IgD-negative memory B cell (primary cell): ENCODE measurements around the gene MED8. TPM values are rescaled to one million over a fixed set of nuclear protein-coding genes. Genes with fewer than 3 reads are reported as not detected.
"Not testable (repeated sequence)": the region's sequence is repeated elsewhere in the genome, so short reads cannot be mapped to it uniquely, and the experiment has no call there.

Experiments
- H3K27ac Mint-ChIP-seq, 3 donors: one replicate each; pipeline ENCODE4 v1.8.0; 2020 to 2022; ENCODE audit warnings: mild to moderate bottlenecking in 3 of 3, mixed read lengths in 3 of 3, moderate library complexity in 1 of 3
- H3K27me3 Mint-ChIP-seq: one replicate; pipeline ENCODE4 v1.8.0; 2021; ENCODE audit warnings: mixed read lengths
- H3K36me3 Mint-ChIP-seq: one replicate; pipeline ENCODE4 v1.8.0; 2020; ENCODE audit warnings: mild to moderate bottlenecking, mixed read lengths
- H3K4me1 Mint-ChIP-seq, 3 donors: one replicate each; pipeline ENCODE4 v1.8.0; 2020 to 2022; ENCODE audit warnings: mixed read lengths in 3 of 3, mild to moderate bottlenecking in 1 of 3
- H3K4me3 Mint-ChIP-seq, 4 donors: one replicate each; pipeline ENCODE4 v1.8.0; 2020 to 2022; ENCODE audit warnings: mild to moderate bottlenecking in 4 of 4, mixed read lengths in 4 of 4, moderate library complexity in 3 of 4
- H3K9me3 Mint-ChIP-seq, 3 donors: one replicate each; pipeline ENCODE4 v1.8.0; 2020 to 2021; ENCODE audit warnings: mixed read lengths in 3 of 3, mild to moderate bottlenecking in 1 of 3
- polyA plus RNA-seq: library from polyadenylated mRNA; unstranded; fragments of 300-500 nt; fragmentation: Illumina TruSeq; gene quantifications from one replicate; pipeline ENCODE4 v1.2.3, GENCODE V29; 2021

Gene MED8
- polyA plus RNA-seq, 1 donor from 2014 or later, result 45.4 TPM

DNA sequence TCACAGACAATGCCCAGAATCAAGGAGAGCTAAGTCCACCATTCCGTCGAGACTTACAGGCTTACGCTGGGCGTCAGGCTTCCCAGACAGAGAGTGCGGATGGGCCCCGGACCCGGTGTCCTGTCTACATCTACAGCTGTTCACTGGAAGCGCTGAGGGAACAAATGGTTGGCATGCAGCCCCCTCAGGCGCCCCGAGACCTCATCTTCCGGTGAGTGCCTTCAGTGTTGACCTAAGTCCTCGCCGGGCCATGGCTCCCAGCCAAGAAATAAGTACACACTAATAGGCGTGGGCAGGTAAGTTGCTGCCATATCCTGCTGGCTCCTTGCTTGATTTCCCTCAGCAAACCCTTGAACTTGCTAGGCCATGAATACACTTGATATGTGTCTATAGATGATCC lies 37.9 kb upstream of the MED8 start:
- Mint-ChIP-seq H3K27me3 (no peaks in the 10 kb centered on the region), H3K36me3 (peaks cover 9% of the 10 kb centered on the region), H3K27ac (no peak overlapping the region), H3K9me3 (no peaks in the 10 kb centered on the region), H3K4me1 (peaks cover 0 to 2% (median 0%) of the 10 kb centered on the region in 3 donors), H3K4me3 (no peak overlapping the region)

DNA sequence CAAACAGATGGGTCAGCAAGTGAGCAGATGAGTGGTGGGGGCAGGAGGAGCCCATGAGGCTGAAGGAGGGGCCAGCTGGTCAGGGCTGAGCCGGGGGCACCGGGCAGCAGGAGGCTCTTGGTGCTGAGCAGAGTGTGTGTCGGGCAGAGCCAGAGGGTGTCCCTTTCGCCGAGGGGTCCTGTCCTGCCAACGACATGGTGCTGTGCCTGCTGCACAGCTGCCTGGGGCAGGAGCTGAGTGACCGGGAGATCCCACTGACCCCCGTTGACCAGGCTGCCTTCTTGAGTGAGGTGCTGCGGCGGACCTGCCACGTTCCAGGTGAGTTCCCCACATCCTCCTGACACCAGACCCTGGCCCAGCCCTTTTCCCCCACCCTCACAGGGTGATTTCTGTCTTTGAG lies 36.6 kb upstream of the MED8 start:
- Mint-ChIP-seq H3K4me3 (no peak overlapping the region), H3K27ac (peak overlapping the region in 1 of 3 donors; percentile 26), H3K9me3 (no peaks in the 10 kb centered on the region), H3K36me3 (peaks cover 3% of the 10 kb centered on the region), H3K4me1 (peaks cover 0 to 2% (median 0%) of the 10 kb centered on the region in 3 donors), H3K27me3 (no peaks in the 10 kb centered on the region)

DNA sequence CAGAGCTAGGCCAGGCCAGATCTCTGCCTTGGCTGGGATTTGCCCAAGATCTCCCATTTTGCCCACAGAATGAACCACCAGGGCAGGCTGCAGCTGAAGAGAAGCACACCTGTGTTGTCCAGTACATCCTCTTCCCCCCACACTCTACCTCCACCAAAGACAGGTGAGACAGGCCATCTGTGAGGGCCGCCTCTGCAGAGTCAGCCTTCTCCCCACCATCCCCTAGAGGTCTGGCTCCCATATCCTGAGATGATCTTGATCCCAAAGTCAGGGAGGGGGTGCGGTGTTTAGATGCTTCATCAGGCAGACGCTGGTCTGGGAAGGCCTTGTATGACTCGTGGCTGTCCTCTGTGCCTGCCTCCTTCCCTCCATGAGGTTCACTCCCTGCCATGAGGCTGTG lies 35.4 kb upstream of the MED8 start:
- Mint-ChIP-seq H3K9me3 (no peaks in the 10 kb centered on the region), H3K36me3 (peaks cover 5% of the 10 kb centered on the region), H3K4me1 (peaks cover 0 to 2% (median 0%) of the 10 kb centered on the region in 3 donors), H3K27ac (no peak overlapping the region), H3K27me3 (no peaks in the 10 kb centered on the region), H3K4me3 (no peak overlapping the region)

GRCh38 chr1:43423672-43424550 lies 34.3 kb upstream of the MED8 start:
- H3K36me3 Mint-ChIP-seq, result peaks cover 5% of the 10 kb centered on the region
- peaks cover 0 to 2% (median 0%) of the 10 kb centered on the region in 3 donors for H3K4me1 Mint-ChIP-seq
- H3K27ac Mint-ChIP-seq, result peak overlapping the region in 1 of 3 donors; percentile 44
- no peak overlapping the region for H3K4me3 Mint-ChIP-seq
- no peaks in the 10 kb centered on the region for H3K9me3 Mint-ChIP-seq
- no peaks in the 10 kb centered on the region for H3K27me3 Mint-ChIP-seq

GRCh38 chr1:43422995-43423671 lies 33.5 kb upstream of the MED8 start:
- peak overlapping the region in 1 of 4 donors; percentile 14 for H3K4me3 Mint-ChIP-seq
- H3K9me3 Mint-ChIP-seq, result no peaks in the 10 kb centered on the region
- no peaks in the 10 kb centered on the region for H3K27me3 Mint-ChIP-seq
- H3K27ac Mint-ChIP-seq, result peak overlapping the region in 1 of 3 donors; percentile 44
- peaks cover 5% of the 10 kb centered on the region for H3K36me3 Mint-ChIP-seq
- H3K4me1 Mint-ChIP-seq, result peaks cover 0 to 2% (median 0%) of the 10 kb centered on the region in 3 donors

- no peaks in the 10 kb centered on the region for H3K27me3 Mint-ChIP-seq
Observed at GRCh38 chr1:43421976-43422750, 32.6 kb upstream of the MED8 start.

GRCh38 chr1:43421396-43421795 lies 31.8 kb upstream of the MED8 start:
- Mint-ChIP-seq H3K27ac (no peak overlapping the region), H3K27me3 (no peaks in the 10 kb centered on the region), H3K36me3 (peaks cover 3% of the 10 kb centered on the region), H3K4me1 (peaks cover 0 to 2% (median 0%) of the 10 kb centered on the region in 3 donors), H3K4me3 (no peak overlapping the region), H3K9me3 (no peaks in the 10 kb centered on the region)

More at GRCh38 chr1:43421976-43422750, 32.6 kb upstream of the MED8 start:
- Mint-ChIP-seq H3K36me3 (peaks cover 5% of the 10 kb centered on the region), H3K4me3 (no peak overlapping the region), H3K27ac (peak overlapping the region in 1 of 3 donors; percentile 17), H3K9me3 (no peaks in the 10 kb centered on the region), H3K4me1 (peaks cover 0 to 2% (median 0%) of the 10 kb centered on the region in 3 donors)

- H3K9me3 Mint-ChIP-seq, result no peaks in the 10 kb centered on the region
- peak overlapping the region in 1 of 3 donors; percentile 34 for H3K27ac Mint-ChIP-seq
- H3K4me1 Mint-ChIP-seq, result peaks cover 0 to 2% (median 0%) of the 10 kb centered on the region in 3 donors
- H3K36me3 Mint-ChIP-seq, result peaks cover 3% of the 10 kb centered on the region
- no peak overlapping the region for H3K4me3 Mint-ChIP-seq
- no peaks in the 10 kb centered on the region for H3K27me3 Mint-ChIP-seq
Observed at GRCh38 chr1:43420874-43421273, 31.3 kb upstream of the MED8 start.

GRCh38 chr1:43419627-43420425 lies 30.2 kb upstream of the MED8 start:
- Mint-ChIP-seq H3K36me3 (peaks cover 5% of the 10 kb centered on the region), H3K27me3 (no peaks in the 10 kb centered on the region), H3K27ac (peak overlapping the region in 1 of 3 donors; percentile 33)

GRCh38 chr1:43418858-43419257 lies 29.3 kb upstream of the MED8 start:
- Mint-ChIP-seq H3K27ac (no peak overlapping the region), H3K36me3 (peaks cover 8% of the 10 kb centered on the region), H3K4me3 (no peak overlapping the region), H3K27me3 (no peaks in the 10 kb centered on the region), H3K4me1 (peaks cover 0 to 2% (median 0%) of the 10 kb centered on the region in 3 donors), H3K9me3 (no peaks in the 10 kb centered on the region)

More at GRCh38 chr1:43419627-43420425, 30.2 kb upstream of the MED8 start:
- Mint-ChIP-seq H3K4me1 (peaks cover 0 to 2% (median 0%) of the 10 kb centered on the region in 3 donors), H3K4me3 (no peak overlapping the region), H3K9me3 (no peaks in the 10 kb centered on the region)

DNA sequence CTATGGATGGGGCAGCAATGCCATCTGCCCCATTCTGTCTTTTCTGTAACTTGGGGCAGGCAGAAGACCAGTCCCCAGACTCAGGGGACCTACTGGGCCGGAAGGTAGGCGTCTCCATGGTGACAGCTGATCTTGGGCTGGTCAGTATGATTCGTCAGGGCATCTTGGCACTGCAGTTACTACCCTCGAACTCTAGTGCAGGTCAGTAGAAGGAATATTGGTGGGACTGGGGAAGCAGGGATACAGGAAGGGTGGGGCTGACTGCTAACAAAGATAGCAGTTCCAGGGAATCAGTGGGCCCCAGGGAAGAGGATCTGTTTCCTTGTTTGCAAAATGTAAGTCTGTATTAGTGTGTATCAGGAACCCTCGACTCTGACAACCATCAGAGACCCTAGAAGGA lies 26.3 kb upstream of the MED8 start:
- no peak overlapping the region for H3K27ac Mint-ChIP-seq
- H3K4me1 Mint-ChIP-seq, result no peaks in the 10 kb centered on the region
- no peaks in the 10 kb centered on the region for H3K9me3 Mint-ChIP-seq
- H3K4me3 Mint-ChIP-seq, result no peak overlapping the region
- H3K27me3 Mint-ChIP-seq, result no peaks in the 10 kb centered on the region
- peaks cover 5% of the 10 kb centered on the region for H3K36me3 Mint-ChIP-seq

GRCh38 chr1:43414634-43415223 lies 25.1 kb upstream of the MED8 start:
- Mint-ChIP-seq H3K27ac (no peak overlapping the region), H3K27me3 (no peaks in the 10 kb centered on the region), H3K4me1 (no peaks in the 10 kb centered on the region), H3K9me3 (no peaks in the 10 kb centered on the region), H3K4me3 (no peak overlapping the region), H3K36me3 (peaks cover 5% of the 10 kb centered on the region)

GRCh38 chr1:43413426-43413825 lies 23.8 kb upstream of the MED8 start:
- H3K27ac Mint-ChIP-seq, H3K4me1 Mint-ChIP-seq, H3K4me3 Mint-ChIP-seq, H3K9me3 Mint-ChIP-seq, H3K27me3 Mint-ChIP-seq, H3K36me3 Mint-ChIP-seq: not testable (repeated sequence)

DNA sequence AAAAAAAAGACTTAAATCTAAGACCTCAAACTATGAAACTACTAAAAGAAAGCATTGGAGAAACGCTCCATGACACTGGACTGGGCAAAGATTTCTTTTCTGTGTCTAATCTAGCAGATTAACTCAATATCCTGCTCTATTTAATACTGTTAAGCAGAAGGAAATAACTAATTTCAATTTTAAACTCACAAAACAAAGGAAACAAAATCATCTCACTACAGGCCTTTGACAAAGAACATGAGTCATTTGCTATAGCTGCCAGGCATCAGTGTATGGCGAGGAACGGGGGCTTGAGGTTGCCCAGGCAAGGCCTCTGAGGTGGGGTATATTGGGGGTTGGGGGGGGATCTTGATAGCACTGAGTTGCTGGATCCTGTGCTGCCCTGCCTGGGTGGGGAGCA lies 21.0 kb upstream of the MED8 start:
- H3K27me3 Mint-ChIP-seq, result no peaks in the 10 kb centered on the region
- H3K36me3 Mint-ChIP-seq, result peaks cover 11% of the 10 kb centered on the region
- no peaks in the 10 kb centered on the region for H3K4me1 Mint-ChIP-seq
- H3K9me3 Mint-ChIP-seq, result no peaks in the 10 kb centered on the region
- H3K4me3 Mint-ChIP-seq, result no peak overlapping the region
- H3K27ac Mint-ChIP-seq, result no peak overlapping the region
